GM23248 (cell line): ENCODE results near the gene CTNNBIP1.

Experiments used
- EZH2 ChIP-seq: fragments of 200-600 bp; sonication (generic); IDR thresholded peaks from 2 replicates; pipeline ENCODE4 v1.6.1; 2018; ENCODE audit warnings: antibody characterized with exemption, mild to moderate bottlenecking; ENCODE audit not compliant: insufficient read depth, poor library complexity, severe bottlenecking
- EZH2phosphoT487 ChIP-seq: fragments of 200-600 bp; sonication (generic); IDR thresholded peaks from 2 replicates; pipeline ENCODE4 v1.6.1; 2018; ENCODE audit warnings: antibody characterized with exemption, moderate library complexity, mild to moderate bottlenecking, low read depth; ENCODE audit not compliant: insufficient read depth

- TF ChIP-seq EZH2phosphoT487 = no peak
- no peak for TF ChIP-seq EZH2
Measured at GRCh38 chr1:9910076-9910422, at the start of gene CTNNBIP1.
